Right lobe of liver (tissue), 6 donors: ENCODE measurements around the gene ARRB1. TPM values are rescaled to one million over a fixed set of nuclear protein-coding genes. Genes with fewer than 3 reads are reported as not detected.

Experiments
- ATAC-seq, 4 donors: fragments of 200-7000 bp; cut with Tn5 transposase; one replicate each; pipeline ENCODE4 v1.9.1; 2020; ENCODE audit warnings: mild to moderate bottlenecking in 4 of 4, moderate library complexity in 4 of 4
- DNase-seq, 3 donors: peaks; one replicate each; pipeline ENCODE4 v3.0.0-alpha.2; 2020
- H3K27ac ChIP-seq, 3 donors: fragments of 200-600 bp; one replicate each; pipeline ENCODE4 v1.8.0; 2022
- H3K27me3 ChIP-seq, 2 donors: fragments of 200-600 bp; one replicate each; pipeline ENCODE4 v1.8.0; 2022
- H3K36me3 ChIP-seq, 4 donors: fragments of 200-600 bp; sonication (generic) in 1 of 4; one replicate each; pipeline versions ENCODE4 v1.5.1 to v1.8.0; 2017 to 2022; ENCODE audit warnings: control low read depth in 1 of 4
- H3K4me1 ChIP-seq, 4 donors: fragments of 200-600 bp; sonication (generic) in 1 of 4; one replicate each; pipeline versions ENCODE4 v1.5.1 to v1.8.0; 2017 to 2022; ENCODE audit warnings: control low read depth in 1 of 4
- H3K4me3 ChIP-seq, 3 donors: fragments of 200-600 bp; one replicate each; pipeline ENCODE4 v1.8.0; 2022
- H3K9me3 ChIP-seq, 4 donors: fragments of 200-600 bp; sonication (generic) in 1 of 4; one replicate each; pipeline versions ENCODE4 v1.5.1 to v1.8.0; 2017 to 2022; ENCODE audit warnings: control low read depth in 1 of 4
- POLR2A ChIP-seq: fragments of 450-650 bp; IDR thresholded peaks from one replicate; pipeline ENCODE4 v1.6.1; 2017; ENCODE audit warnings: antibody characterized with exemption, mild to moderate bottlenecking
- WGBS: methylation state at CpG from one replicate; pipeline ENCODE4 v1.1.6; 2018; ENCODE audit warnings: low coverage, low lambda C conversion rate; ENCODE audit not compliant: insufficient coverage; ENCODE audit errors: missing lambda C conversion rate; 5-methylcytosine and 5-hydroxymethylcytosine counted together
- intact Hi-C, 2 donors: fragments of 100-400 bp; cut with DNase I; formaldehyde crosslinking; loops; one replicate each; pipeline versions ENCODE4 v1.11.2 to v1.14.1; 2022
- total RNA-seq, 6 experiments: library from RNA; depleted of rRNA in 2 of 6; stranded (reverse); fragments of >200 nt in 2 of 6; fragmentation: NEBNext Ultra II Directional in 3 of 6; extraction: Animal tissue kit (Norgen Biotek cat#: 25700) in 3 of 6; gene quantifications; one replicate each; pipeline versions ENCODE4 v1.1.0 to v1.2.4, GENCODE V29; 2016 to 2023
- TF ChIP-seq, protein P1 (sequence below), 4 donors: fragments of 200-600 bp in 3 of 4; fragments of 450-650 bp in 1 of 4; IDR thresholded peaks; one replicate each; pipeline versions ENCODE4 v1.5.1 to v1.8.0; 2016 to 2022; ENCODE audit warnings: antibody characterized with exemption in 4 of 4, mild to moderate bottlenecking in 2 of 4
- donor health status: DM: no; HTN: yes; CAD: no.
- donor health status: DM: no; HTN: no; CAD: no.
- donor health status: DM: no; HTN: no; CAD: no.
- donor health status: DM: no; HTN: yes; CAD: no.
- donor health status: DM: no; HTN: yes; CAD: no.

The ARRB1 gene
- total RNA-seq, 6 experiments from 2014 or later: 8.6 to 26.4 (median 24.5) TPM

DNA sequence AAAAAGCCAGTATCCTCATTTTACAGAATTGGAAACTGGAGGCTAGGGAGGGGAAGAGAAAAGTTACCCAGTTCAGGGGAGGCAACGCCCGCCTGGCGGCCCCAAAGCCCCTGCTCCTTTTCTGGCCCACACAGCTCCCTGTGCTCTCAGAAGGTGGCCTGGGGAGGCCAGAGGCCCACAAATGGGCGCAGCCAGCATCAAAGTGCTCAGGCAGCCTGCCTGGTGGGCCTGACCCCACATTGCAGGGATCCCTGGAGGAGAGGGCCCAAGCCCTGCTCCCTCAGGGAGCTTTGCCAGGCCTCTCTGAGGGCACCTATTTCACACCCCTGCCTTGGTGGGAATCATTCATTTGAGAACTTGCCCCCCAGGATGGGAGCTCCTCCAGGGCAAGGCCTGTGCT is 42.5 kb downstream of the ARRB1 start:
- DNase-seq (no peak), ATAC-seq (no peak)
- 94% methylated on average over 3 of the region's 4 CpGs for WGBS
- H3K9me3 ChIP-seq: no peaks in the 10 kb centered on the region
- no peaks in the 10 kb centered on the region for H3K27me3 ChIP-seq
- no peak overlapping the region for H3K4me3 ChIP-seq
- peaks cover 0 to 10% (median 0%) of the 10 kb centered on the region in 4 donors for H3K4me1 ChIP-seq
- no peak for TF ChIP-seq POLR2A
- TF ChIP-seq, protein P1, sequence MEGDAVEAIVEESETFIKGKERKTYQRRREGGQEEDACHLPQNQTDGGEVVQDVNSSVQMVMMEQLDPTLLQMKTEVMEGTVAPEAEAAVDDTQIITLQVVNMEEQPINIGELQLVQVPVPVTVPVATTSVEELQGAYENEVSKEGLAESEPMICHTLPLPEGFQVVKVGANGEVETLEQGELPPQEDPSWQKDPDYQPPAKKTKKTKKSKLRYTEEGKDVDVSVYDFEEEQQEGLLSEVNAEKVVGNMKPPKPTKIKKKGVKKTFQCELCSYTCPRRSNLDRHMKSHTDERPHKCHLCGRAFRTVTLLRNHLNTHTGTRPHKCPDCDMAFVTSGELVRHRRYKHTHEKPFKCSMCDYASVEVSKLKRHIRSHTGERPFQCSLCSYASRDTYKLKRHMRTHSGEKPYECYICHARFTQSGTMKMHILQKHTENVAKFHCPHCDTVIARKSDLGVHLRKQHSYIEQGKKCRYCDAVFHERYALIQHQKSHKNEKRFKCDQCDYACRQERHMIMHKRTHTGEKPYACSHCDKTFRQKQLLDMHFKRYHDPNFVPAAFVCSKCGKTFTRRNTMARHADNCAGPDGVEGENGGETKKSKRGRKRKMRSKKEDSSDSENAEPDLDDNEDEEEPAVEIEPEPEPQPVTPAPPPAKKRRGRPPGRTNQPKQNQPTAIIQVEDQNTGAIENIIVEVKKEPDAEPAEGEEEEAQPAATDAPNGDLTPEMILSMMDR (IDR thresholded peaks at IDR 0.05): no peak
- no peak overlapping the region for H3K27ac ChIP-seq
- H3K36me3 ChIP-seq: peaks cover 0 to 2% (median 0%) of the 10 kb centered on the region in 4 donors
- intact Hi-C loops: no loop called here

DNA sequence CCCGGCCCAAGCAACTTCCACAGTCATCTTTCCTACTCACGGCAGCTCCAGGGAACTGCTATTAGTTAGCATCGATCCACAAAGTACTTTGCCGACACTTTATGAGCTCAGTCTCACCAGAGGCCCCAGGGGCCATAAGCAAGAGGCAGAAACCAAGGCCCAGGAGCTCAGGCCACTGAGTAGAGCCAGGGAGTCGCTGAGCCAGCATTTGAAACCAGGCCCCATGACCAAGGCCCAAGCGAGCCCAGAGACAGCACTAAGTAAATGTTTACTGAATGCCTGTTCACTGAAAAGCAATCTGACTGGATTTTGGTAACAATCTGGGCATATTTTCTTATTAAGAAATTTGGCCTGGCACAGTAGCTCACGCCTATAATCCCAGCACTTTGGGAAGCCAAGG is 43.3 kb downstream of the ARRB1 start:
- Histone ChIP-seq H3K4me3 (no peak overlapping the region), H3K36me3 (peaks cover 0 to 2% (median 0%) of the 10 kb centered on the region in 4 donors), H3K27ac (no peak overlapping the region), H3K9me3 (no peaks in the 10 kb centered on the region), H3K4me1 (peaks cover 0 to 10% (median 0%) of the 10 kb centered on the region in 4 donors), H3K27me3 (no peaks in the 10 kb centered on the region)
- ATAC-seq: peak; percentile 75 to 88 (median 81)
- no peak for TF ChIP-seq POLR2A
- TF ChIP-seq, protein P1 (IDR thresholded peaks at IDR 0.05): no peak
- intact Hi-C loops: no loop called here
- 32% methylated on average over 3 of the region's 7 CpGs for WGBS
- peak in 1 of 3 donors; percentile 69 for DNase-seq

DNA sequence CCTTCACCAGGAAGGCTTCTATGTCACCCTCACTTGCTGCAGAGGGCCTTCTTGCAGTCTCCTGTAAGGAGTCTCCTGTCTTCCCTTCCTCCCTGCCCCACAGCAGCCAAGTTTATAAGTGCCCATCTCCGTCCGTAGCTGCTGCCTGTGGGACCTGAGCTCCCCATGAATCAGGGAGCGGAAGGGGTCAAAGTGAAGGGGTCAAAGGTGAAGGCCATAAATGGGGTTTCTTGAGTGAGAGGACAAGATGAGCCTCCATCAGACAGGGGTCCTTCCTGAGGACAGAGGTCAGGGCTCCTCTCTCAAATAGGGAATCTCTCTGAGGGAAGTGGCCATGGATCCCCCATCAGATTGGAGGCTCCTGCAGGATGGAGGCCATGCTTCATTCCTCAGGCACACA is 44.4 kb downstream of the ARRB1 start:
- Histone ChIP-seq H3K36me3 (peaks cover 0 to 2% (median 0%) of the 10 kb centered on the region in 4 donors), H3K4me3 (no peak overlapping the region), H3K4me1 (peaks cover 0 to 10% (median 0%) of the 10 kb centered on the region in 4 donors), H3K27ac (no peak overlapping the region), H3K9me3 (no peaks in the 10 kb centered on the region), H3K27me3 (no peaks in the 10 kb centered on the region)
- no peak for TF ChIP-seq POLR2A
- TF ChIP-seq, protein P1 (IDR thresholded peaks at IDR 0.05): no peak
- no peak for DNase-seq
- intact Hi-C loops: no loop called here
- WGBS: no CpG with 5 or more reads among the region's 3 CpGs
- ATAC-seq: no peak

DNA sequence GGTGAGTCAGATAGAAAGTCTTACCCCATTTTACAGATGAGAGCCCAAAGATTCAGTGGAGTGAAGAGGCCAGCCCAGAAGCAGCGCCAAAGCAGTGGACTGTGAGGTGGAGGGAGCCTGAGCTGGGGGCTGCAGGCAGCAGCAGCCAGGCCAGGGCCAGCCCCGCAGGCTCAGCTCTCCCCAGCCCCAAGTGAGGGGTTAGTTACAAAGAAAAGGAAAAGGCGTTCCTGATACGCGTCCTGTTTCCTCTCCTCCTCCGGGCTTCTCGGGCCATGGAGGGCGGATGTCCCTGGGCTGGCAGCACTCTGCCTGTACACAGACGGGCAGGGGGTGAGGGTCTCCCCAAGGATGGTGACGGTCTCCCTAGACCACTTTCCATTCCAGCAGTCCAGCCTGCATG is 44.9 kb downstream of the ARRB1 start:
- no peak overlapping the region for H3K4me3 ChIP-seq
- no peaks in the 10 kb centered on the region for H3K9me3 ChIP-seq
- no peak for TF ChIP-seq POLR2A
- TF ChIP-seq, protein P1 (IDR thresholded peaks at IDR 0.05): no peak
- peak; percentile 17 to 43 (median 32) for ATAC-seq
- intact Hi-C loops: no loop called here
- DNase-seq: no peak
- 44% methylated on average over 1 of the region's 10 CpGs for WGBS
- no peaks in the 10 kb centered on the region for H3K27me3 ChIP-seq
- H3K27ac ChIP-seq: no peak overlapping the region
- peaks cover 0 to 10% (median 0%) of the 10 kb centered on the region in 4 donors for H3K4me1 ChIP-seq
- H3K36me3 ChIP-seq: peaks cover 0 to 2% (median 0%) of the 10 kb centered on the region in 4 donors

DNA sequence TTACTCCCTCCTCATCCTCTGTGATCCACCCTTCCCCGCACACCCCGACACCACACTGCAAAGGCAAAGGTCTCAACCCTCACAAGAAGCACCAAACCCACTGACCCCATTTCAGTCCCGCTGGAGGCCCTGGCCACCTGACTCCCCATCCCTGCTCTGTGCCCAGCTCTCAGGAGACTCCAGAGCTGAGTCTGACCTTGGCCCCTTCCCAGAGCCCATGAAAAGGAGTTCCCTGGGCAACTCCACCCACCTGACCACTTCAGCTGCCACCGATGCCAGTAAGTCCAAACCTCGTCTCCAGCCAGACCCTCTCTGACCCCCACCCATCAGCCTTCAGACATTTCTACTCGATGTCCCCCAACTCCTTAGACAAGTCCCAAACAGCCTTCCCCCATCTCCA is 45.5 kb downstream of the ARRB1 start:
- no peak overlapping the region for H3K4me3 ChIP-seq
- DNase-seq: no peak
- no peaks in the 10 kb centered on the region for H3K27me3 ChIP-seq
- ATAC-seq: no peak
- peaks cover 0 to 2% (median 0%) of the 10 kb centered on the region in 4 donors for H3K36me3 ChIP-seq
- no peak overlapping the region for H3K27ac ChIP-seq
- intact Hi-C loops: no loop called here
- TF ChIP-seq, protein P1 (IDR thresholded peaks at IDR 0.05): no peak
- TF ChIP-seq POLR2A: no peak
- peaks cover 0 to 10% (median 0%) of the 10 kb centered on the region in 4 donors for H3K4me1 ChIP-seq
- no peaks in the 10 kb centered on the region for H3K9me3 ChIP-seq
- no CpG with 5 or more reads among the region's 6 CpGs for WGBS
